Heart left ventricle (tissue), 16 donors: ENCODE results near the gene TRERF1. TPM values are rescaled to one million over a fixed set of nuclear protein-coding genes. Genes with fewer than 3 reads are reported as not detected.

ENCODE experiments used
- ATAC-seq, 4 donors: fragments of 200-7000 bp; cut with Tn5 transposase; one replicate each; pipeline ENCODE4 v1.9.1; 2020 to 2022; ENCODE audit warnings: moderate library complexity in 4 of 4, mild to moderate bottlenecking in 3 of 4, moderate number of reproducible peaks in 1 of 4
- DNase-seq, 5 donors: peaks; one replicate each; pipeline ENCODE4 v3.0.0-alpha.2; 2020
- H3K27ac ChIP-seq, 12 donors: fragments of 200-600 bp; sonication (generic) in 4 of 12; one replicate each; pipeline versions ENCODE4 v1.5.0 to v1.8.0; 2016 to 2022; ENCODE audit warnings: mild to moderate bottlenecking in 2 of 12
- H3K27me3 ChIP-seq, 9 donors: fragments of 200-600 bp; sonication (generic) in 2 of 9; one replicate each; pipeline versions ENCODE4 v1.5.1 to v1.8.0; 2016 to 2022; ENCODE audit warnings: mild to moderate bottlenecking in 3 of 9
- H3K36me3 ChIP-seq, 9 donors: fragments of 200-600 bp; sonication (generic) in 2 of 9; one replicate each; pipeline versions ENCODE4 v1.5.0 to v1.8.0; 2018 to 2022; ENCODE audit warnings: mild to moderate bottlenecking in 2 of 9
- H3K4me1 ChIP-seq, 12 donors: fragments of 200-600 bp; sonication (generic) in 4 of 12; one replicate each; pipeline versions ENCODE4 v1.5.0 to v1.8.0; 2016 to 2022; ENCODE audit warnings: mild to moderate bottlenecking in 3 of 12
- H3K4me3 ChIP-seq, 12 donors: fragments of 200-600 bp; sonication (generic) in 4 of 12; one replicate each; pipeline versions ENCODE4 v1.5.0 to v1.8.0; 2017 to 2022; ENCODE audit warnings: mild to moderate bottlenecking in 9 of 12, moderate library complexity in 4 of 12
- H3K9me3 ChIP-seq, 12 donors: fragments of 200-600 bp; sonication (generic) in 4 of 12; one replicate each; pipeline versions ENCODE4 v1.5.0 to v1.8.0; 2016 to 2022; ENCODE audit warnings: mild to moderate bottlenecking in 1 of 12
- CTCF ChIP-seq, 12 donors: fragments of 200-600 bp; sonication (generic) in 4 of 12; IDR thresholded peaks; one replicate each; pipeline versions ENCODE4 v1.5.0 to v1.8.0; 2018 to 2022; ENCODE audit warnings: antibody characterized with exemption in 12 of 12, mild to moderate bottlenecking in 5 of 12
- POLR2A ChIP-seq, 2 donors: fragments of 450-650 bp; IDR thresholded peaks; one replicate each; pipeline ENCODE4 v1.6.1; 2017; ENCODE audit warnings: antibody characterized with exemption in 2 of 2, mild to moderate bottlenecking in 2 of 2, moderate library complexity in 2 of 2
- WGBS, 4 donors: extraction: QIAGEN DNeasy Blood & Tissue Kit in 2 of 4; methylation state at CpG; one replicate each; pipeline versions ENCODE4 v1.1.5 to v1.1.7; 2013 to 2018; 5-methylcytosine and 5-hydroxymethylcytosine counted together
- intact Hi-C, 10 donors: fragments of 100-400 bp; cut with DNase I; formaldehyde crosslinking; loops; one replicate each; pipeline versions ENCODE4 v1.11.1 to v1.14.2; 2022
- polyA plus RNA-seq, 2 donors: library from polyadenylated mRNA; stranded (reverse); fragments of 200-250 nt; gene quantifications; one replicate each; pipeline ENCODE4 v1.2.3, GENCODE V29; 2013
- total RNA-seq, 9 donors: library from RNA; depleted of rRNA in 2 of 9; stranded (reverse); fragments of >200 nt in 2 of 9; fragmentation: NEBNext Ultra II Directional in 3 of 9; extraction: Animal tissue kit (Norgen Biotek cat#: 25700) in 3 of 9; gene quantifications; one replicate each; pipeline versions ENCODE4 v1.1.0 to v1.2.4, GENCODE V29; 2016 to 2023
- donor health status: ischemic (EF 13 %, LVEDD 7.1; RV severe dilation, severe dysfunction).
- donor health status: healthy with polysubstance abuse.
- donor health status: DM: no; HTN: yes; CAD: no.
- donor health status: DM: no; HTN: no; CAD: no.
- donor health status: ischemic (EF 25% LVEDD 6.9; RV normal size, moderate dysfunction).
- donor health status: ischemic (EF 25% LVEDD 5.7; RV mildly dilated, moderate dysfunction).
- donor health status: healthy.
- donor health status: DM: yes; HTN: yes; CAD: no.
- donor health status: ischemic (EF 35%, LVEDD 5.7; RV mildly dilated, moderate dysfunction).
- donor health status: nonischemic (EF 11% LVEDD 7.7; RV severe dilation, severe dysfunction).
- donor health status: DM: yes; HTN: yes; CAD: no.
- donor health status: PGD.
- donor health status: ischemic (EF 29% LVEDD 5.4; RV normal size, mild dysfunction).
- donor health status: nonischemic (EF 23%, LVEDD 6.1; RV moderate dilation, normal function).

The TRERF1 gene
- total and polyA plus RNA-seq, 11 donors = 0.53 to 4.5 (median 1.5) TPM

DNA sequence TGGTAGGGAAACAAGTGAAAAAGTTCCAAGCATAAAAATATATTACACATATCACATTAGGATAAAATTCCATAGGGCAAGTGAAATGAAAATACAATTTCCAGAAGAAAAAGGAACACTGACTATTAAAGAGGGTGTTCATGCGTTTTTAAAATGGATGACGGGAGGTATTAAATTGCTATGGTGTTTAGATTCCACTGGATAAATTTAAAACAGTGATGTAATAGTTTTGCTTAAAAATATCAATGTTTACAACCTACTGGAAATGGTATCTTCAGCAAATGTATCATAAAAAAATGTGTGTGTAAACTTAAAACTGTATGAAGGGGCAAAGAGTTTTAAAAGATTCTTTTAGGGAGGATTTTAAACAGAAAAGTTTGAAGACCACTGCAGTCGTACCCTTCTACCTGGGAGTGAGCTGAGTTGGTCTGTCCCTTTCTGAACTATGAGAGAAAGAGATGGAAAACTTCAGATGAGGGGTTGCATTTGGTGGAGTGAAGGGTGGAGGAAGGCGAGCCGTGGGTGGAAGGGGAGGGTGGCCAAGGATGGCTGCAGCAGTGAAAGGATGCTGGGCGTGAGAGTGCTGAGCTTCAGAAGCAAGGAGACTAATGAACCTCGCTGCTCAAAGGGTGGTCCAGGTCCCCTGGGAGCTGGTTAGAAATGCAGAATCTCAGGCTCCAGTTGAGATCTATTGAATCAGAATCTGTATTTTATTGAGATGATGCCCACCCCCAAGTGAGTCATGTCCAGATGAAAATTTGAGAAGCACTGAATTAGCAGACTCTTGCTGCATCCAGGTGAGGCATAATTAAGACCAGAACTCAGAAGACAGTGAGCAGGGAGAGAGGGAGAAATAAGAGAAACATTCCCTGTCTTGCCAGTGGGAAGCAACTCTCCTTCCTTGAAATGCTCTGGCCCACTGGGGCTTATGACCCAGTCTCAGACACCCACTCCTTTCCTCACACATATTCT lies 179.6 kb downstream of the TRERF1 start:
- no peaks in the 10 kb centered on the region for H3K27me3 ChIP-seq
- peaks cover 0 to 24% (median 0%) of the 10 kb centered on the region in 9 donors for H3K36me3 ChIP-seq
- no peaks in the 10 kb centered on the region for H3K9me3 ChIP-seq
- intact Hi-C loops = no loop called here
- TF ChIP-seq POLR2A (IDR thresholded peaks at IDR 0.05) = no peak
- peaks cover 0 to 20% (median 16%) of the 10 kb centered on the region in 12 donors for H3K4me1 ChIP-seq
- DNase-seq (no peak), ATAC-seq (no peak)
- no peak overlapping the region for H3K27ac ChIP-seq
- WGBS, 4 donors = 82 to 86% (median 85%) methylated on average over 7 of the region's 7 CpGs
- H3K4me3 ChIP-seq = no peak overlapping the region

GRCh38 chr6:42269974-42270510 lies 181.7 kb downstream of the TRERF1 start:
- Histone ChIP-seq H3K4me1 (peaks cover 0 to 3% (median 0%) of the 10 kb centered on the region in 12 donors), H3K9me3 (no peaks in the 10 kb centered on the region), H3K36me3 (peaks cover 0 to 21% (median 0%) of the 10 kb centered on the region in 9 donors), H3K27me3 (no peaks in the 10 kb centered on the region), H3K4me3 (no peak overlapping the region), H3K27ac (no peak overlapping the region)
- ATAC-seq (no peak), DNase-seq (no peak)
- WGBS, 4 donors = 89 to 95% (median 93%) methylated on average over 4 of the region's 4 CpGs
- TF ChIP-seq POLR2A (IDR thresholded peaks at IDR 0.05) (no peak), CTCF (IDR thresholded peaks at IDR 0.05) (no peak)
- intact Hi-C loops = no loop called here

- H3K27ac ChIP-seq = no peak overlapping the region
- H3K4me3 ChIP-seq = no peak overlapping the region
- DNase-seq = no peak
- H3K36me3 ChIP-seq = peaks cover 0 to 21% (median 0%) of the 10 kb centered on the region in 9 donors
- TF ChIP-seq POLR2A (IDR thresholded peaks at IDR 0.05) = no peak
- TF ChIP-seq CTCF (IDR thresholded peaks at IDR 0.05) = no peak
- WGBS, 4 donors = 86 to 95% (median 92%) methylated on average over 6 of the region's 6 CpGs
- intact Hi-C loops = no loop called here
- peaks cover 0 to 8% (median 3%) of the 10 kb centered on the region in 12 donors for H3K4me1 ChIP-seq
- no peaks in the 10 kb centered on the region for H3K27me3 ChIP-seq
- no peak for ATAC-seq
- no peaks in the 10 kb centered on the region for H3K9me3 ChIP-seq
These were observed 182.2 kb downstream of the TRERF1 start for GRCh38 chr6:42269553-42269952.

DNA sequence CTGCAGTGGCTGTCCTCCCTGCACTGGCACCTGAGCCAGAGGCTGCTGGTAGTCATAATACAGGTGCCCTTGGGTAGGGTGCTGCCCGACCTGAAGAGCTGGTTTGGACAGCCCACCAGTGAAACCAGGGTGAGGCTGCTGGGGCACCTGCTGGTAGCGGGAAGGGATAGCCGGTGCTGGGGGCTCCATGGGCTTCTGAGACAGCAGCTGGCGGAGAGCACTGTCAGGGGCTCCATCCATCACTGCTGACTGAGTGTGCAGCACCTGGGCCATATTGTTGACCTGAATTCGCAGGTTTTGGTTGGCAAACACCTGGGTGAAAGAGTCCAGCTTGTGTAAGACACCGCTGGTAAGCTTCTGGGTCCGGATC lies 182.9 kb downstream of the TRERF1 start:
- DNase-seq (no peak), ATAC-seq (no peak)
- Histone ChIP-seq H3K27me3 (no peaks in the 10 kb centered on the region), H3K4me3 (no peak overlapping the region), H3K9me3 (no peaks in the 10 kb centered on the region), H3K4me1 (peaks cover 0 to 15% (median 9%) of the 10 kb centered on the region in 12 donors), H3K27ac (no peak overlapping the region), H3K36me3 (peaks cover 0 to 21% (median 0%) of the 10 kb centered on the region in 9 donors)
- no peak for TF ChIP-seq CTCF (IDR thresholded peaks at IDR 0.05)
- TF ChIP-seq POLR2A (IDR thresholded peaks at IDR 0.05) = no peak
- WGBS, 4 donors = 95 to 96% (median 96%) methylated on average over 4 to 7 of the region's 7 CpGs
- intact Hi-C loops = no loop called here
